Activated CD4-positive, alpha-beta memory T cell treated with anti-CD3 and anti-CD28 coated beads, Interleukin-2, amount 10 ng/mL, durations not matched to agents 7 days and 5 days (primary cell): ENCODE measurements around the gene PDK2. TPM values are rescaled to one million over a fixed set of nuclear protein-coding genes. Genes with fewer than 3 reads are reported as not detected.

Source experiments
- CTCF ChIA-PET: fragments of 350-600 bp; sonication (Branson Sonifier 250); formaldehyde crosslinking; loops from one replicate; lab custom pipeline; 2021; ENCODE audit warnings: antibody characterized with exemption, inconsistent platforms; lab: Charles Lee
- POLR2A ChIA-PET: fragments of 350-600 bp; sonication (Branson Sonifier 250); formaldehyde crosslinking; loops from one replicate; lab custom pipeline; 2021; ENCODE audit warnings: antibody characterized with exemption; lab: Charles Lee
- DNase-seq: peaks from one replicate; pipeline ENCODE4 v3.0.0-alpha.2; 2020
- H3K27ac Mint-ChIP-seq: one replicate; pipeline ENCODE4 v1.8.0; 2021; ENCODE audit warnings: mild to moderate bottlenecking, mixed read lengths
- H3K27me3 Mint-ChIP-seq: one replicate; pipeline ENCODE4 v1.8.0; 2021; ENCODE audit warnings: mixed read lengths
- H3K36me3 Mint-ChIP-seq: one replicate; pipeline ENCODE4 v1.8.0; 2021; ENCODE audit warnings: low read depth, mixed read lengths
- H3K4me1 Mint-ChIP-seq: one replicate; pipeline ENCODE4 v1.8.0; 2021; ENCODE audit warnings: mixed read lengths
- H3K4me3 Mint-ChIP-seq: one replicate; pipeline ENCODE4 v1.8.0; 2021; ENCODE audit warnings: mild to moderate bottlenecking, mixed read lengths
- H3K9me3 Mint-ChIP-seq: one replicate; pipeline ENCODE4 v1.8.0; 2021; ENCODE audit warnings: mixed read lengths
- total RNA-seq, 2 experiments: library from RNA; stranded (reverse); gene quantifications; one replicate each; pipeline ENCODE4 v1.2.3, GENCODE V29; 2021

PDK2 gene
- 10 to 100 TPM; 19.6 to 23.4 TPM for total RNA-seq

DNA sequence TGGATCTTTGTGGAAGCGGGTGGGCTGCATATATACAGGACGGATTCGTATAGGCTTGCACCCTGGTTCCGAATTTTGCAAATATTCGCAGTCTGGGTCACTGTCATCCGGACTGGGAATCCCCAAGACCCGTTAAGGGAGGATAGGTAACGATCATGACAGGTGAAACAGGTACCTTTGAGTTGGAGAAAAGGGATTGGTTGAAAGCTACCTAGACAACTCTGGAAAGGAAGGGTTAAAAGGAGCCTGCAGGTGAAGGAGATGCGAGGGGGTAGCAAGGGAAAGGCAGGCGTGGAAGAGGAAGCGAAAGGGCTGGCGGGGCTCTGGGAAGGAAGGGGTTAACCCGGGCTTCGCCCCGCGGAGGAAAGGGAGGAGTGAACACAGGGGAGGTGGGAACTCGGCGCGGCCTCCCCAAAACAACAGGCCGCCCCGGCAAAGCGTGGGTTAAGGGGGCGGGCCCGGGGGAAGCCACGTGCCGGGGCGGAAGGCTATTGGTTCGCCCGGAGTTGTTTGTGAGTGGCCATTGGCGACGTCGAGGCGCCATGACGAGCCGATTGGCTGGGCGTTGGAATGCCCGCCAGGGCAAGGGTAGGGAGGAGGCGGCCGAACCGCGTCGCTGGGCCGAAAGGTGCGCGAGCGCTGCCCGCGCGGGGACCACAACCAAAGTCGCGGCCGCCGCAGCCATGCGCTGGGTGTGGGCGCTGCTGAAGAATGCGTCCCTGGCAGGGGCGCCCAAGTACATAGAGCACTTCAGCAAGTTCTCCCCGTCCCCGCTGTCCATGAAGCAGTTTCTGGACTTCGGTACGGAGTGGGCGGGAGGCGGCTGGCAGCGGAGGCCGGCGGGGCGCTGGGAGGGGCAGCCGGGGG, at the start of gene PDK2:
PDK2 (plus strand) TSS at position 599 of the 867 bp plus-strand sequence; CDS start at position 684, 85 bp downstream.
- peaks cover 3% of the 10 kb centered on the region for H3K36me3 Mint-ChIP-seq
- H3K4me3 Mint-ChIP-seq: peak within 1 kb of the TSS; percentile 79
- POLR2A ChIA-PET: interaction anchor here (1.0 to 2.4 kb wide), 6 partner anchors 13 to 93 kb away, joined by 3 to 8 read pairs (median 4); partner anchors contain the start of gene ITGA3
- peaks cover 19% of the 10 kb centered on the region for H3K4me1 Mint-ChIP-seq
- peak within 1 kb of the TSS; percentile 76 for H3K27ac Mint-ChIP-seq
- CTCF ChIA-PET: interaction anchor here (0.6 to 4.3 kb wide), 65 partner anchors 9 to 707 kb away, joined by 3 to 48 read pairs (median 4); partner anchors contain the start of genes COL1A1, ITGA3, PPP1R9B and SAMD14
- peak; percentile 98 for DNase-seq
- H3K9me3 Mint-ChIP-seq: no peaks in the 10 kb centered on the region
- H3K27me3 Mint-ChIP-seq: no peaks in the 10 kb centered on the region

- CTCF ChIA-PET: interaction anchor here (1.2 to 1.4 kb wide), 2 partner anchors 9 to 48 kb away, joined by 4 read pairs; no protein-coding TSS in a partner anchor
- no peak overlapping the region for H3K27ac Mint-ChIP-seq
Measured at GRCh38 chr17:50046179-50046578, 49.0 kb upstream of the PDK2 start.

DNA sequence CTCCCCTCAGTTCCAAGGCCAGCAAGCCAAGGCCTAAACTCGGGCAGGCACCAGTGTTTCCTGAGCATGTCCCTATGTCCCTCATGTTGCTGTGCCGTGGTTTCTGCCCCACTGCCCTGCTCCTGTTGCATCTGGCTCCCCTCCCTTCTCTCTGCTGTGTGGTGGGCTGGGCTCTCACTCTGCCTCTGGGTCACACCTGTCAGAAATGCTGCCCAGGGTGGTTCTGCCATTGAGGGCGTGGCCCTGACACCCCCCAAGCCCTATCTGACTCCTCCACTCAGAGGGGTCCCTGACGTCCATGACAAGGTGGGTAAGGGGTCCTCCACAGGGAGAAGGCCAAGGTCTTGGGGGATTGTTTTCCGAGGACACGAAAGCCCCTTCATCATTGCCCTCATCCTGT, 48.5 kb upstream of the PDK2 start:
- POLR2A ChIA-PET: no interaction called here
- Mint-ChIP-seq H3K4me3 (no peak overlapping the region), H3K27ac (no peak overlapping the region), H3K4me1 (peaks cover 32% of the 10 kb centered on the region), H3K9me3 (no peaks in the 10 kb centered on the region), H3K27me3 (peaks cover 9% of the 10 kb centered on the region), H3K36me3 (no peaks in the 10 kb centered on the region)
- CTCF ChIA-PET: interaction anchor here (1.2 to 1.4 kb wide), 2 partner anchors 8 to 48 kb away, joined by 4 read pairs; no protein-coding TSS in a partner anchor
- DNase-seq: no peak

More at GRCh38 chr17:50046179-50046578, 49.0 kb upstream of the PDK2 start:
- Mint-ChIP-seq H3K27me3 (peaks cover 12% of the 10 kb centered on the region), H3K36me3 (no peaks in the 10 kb centered on the region), H3K4me1 (peaks cover 27% of the 10 kb centered on the region), H3K4me3 (no peak overlapping the region), H3K9me3 (no peaks in the 10 kb centered on the region)
- POLR2A ChIA-PET: no interaction called here
- DNase-seq: no peak

DNA sequence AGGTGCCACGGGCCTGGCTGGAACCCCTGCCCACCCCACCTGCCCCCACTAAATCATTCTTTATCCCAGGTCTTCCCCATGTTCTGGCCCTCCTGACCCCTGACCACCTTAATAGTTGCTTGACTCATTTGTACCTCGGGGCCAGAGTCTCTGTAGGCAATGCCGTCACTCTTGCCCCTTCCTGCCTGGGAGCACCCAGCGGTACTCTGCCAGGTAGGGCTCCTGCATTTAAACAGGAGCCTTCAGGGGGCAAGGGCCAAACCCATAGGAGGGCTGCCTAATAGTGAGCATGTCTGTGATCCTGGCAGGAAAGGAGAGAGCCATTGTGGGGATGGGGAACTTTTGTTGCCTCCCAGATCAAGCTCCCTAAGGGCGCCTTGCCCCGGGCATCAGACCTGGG, 48.1 kb upstream of the PDK2 start:
- Mint-ChIP-seq H3K27ac (no peak overlapping the region), H3K27me3 (peaks cover 6% of the 10 kb centered on the region), H3K9me3 (no peaks in the 10 kb centered on the region), H3K36me3 (no peaks in the 10 kb centered on the region), H3K4me1 (peaks cover 36% of the 10 kb centered on the region), H3K4me3 (no peak overlapping the region)
- POLR2A ChIA-PET: no interaction called here
- DNase-seq: no peak
- CTCF ChIA-PET: interaction anchor here (1.5 kb wide), 1 partner anchor 40 kb away, joined by 3 read pairs; no protein-coding TSS in a partner anchor

DNA sequence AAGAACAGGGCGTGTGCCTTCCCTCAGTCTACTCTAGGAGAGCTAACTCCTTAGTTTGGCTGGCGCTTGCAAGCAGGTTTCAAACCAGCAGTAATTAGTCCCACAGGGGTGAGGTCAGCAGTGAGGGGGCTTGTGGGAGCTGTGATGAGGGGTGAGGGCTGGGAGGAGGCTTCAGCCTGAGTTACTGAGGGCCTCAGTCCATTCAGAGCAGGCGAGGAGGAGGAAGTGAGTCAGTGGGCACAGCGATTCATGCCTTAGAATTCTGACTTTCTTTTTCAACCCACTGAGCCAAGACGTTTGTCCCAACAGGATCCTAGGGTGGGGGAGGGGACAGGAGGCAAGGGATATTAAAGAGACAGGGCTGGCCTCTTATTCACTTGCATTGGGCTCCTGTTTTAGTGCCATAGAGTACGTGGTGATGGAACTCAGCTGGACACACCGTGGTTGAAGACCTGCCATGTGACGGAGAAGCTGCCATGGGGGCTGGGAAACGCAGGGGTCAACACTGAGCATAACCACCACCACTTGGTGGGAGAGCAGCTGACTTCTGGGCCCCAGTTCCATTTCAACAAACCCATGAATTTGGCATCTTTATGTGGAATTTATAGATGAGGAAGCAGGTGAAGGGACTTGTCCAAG, 47.5 kb upstream of the PDK2 start:
- POLR2A ChIA-PET: no interaction called here
- Mint-ChIP-seq H3K36me3 (no peaks in the 10 kb centered on the region), H3K4me3 (no peak overlapping the region)

DNA sequence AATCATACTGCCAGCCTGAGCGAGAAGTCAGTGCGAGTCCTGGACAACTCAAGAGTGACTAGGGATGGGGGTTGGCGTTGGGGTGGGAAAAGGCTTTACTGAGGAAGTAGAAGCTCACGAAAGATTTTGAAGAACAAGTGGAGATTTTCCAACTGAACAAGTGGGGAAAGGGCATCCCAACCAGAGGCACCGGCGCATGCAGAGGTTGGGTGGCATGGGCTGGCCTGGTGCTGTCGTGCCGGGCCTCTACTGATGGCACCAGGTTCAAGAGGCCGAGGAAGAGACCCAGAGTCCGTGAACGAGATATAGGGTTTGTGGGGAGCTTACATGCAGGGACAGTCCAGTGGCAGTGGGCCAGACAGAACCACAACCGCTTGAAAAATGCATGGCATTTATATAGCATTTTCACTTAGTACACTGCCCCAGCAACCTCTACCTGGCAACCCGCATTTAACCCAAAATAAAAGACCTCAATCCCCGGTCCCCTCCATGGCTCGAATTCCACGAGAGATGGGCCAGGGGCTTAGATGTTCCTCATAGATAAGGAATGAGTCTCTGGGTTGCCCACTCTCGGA, 46.9 kb upstream of the PDK2 start:
- Mint-ChIP-seq H3K36me3 (no peaks in the 10 kb centered on the region), H3K4me3 (no peak overlapping the region), H3K9me3 (no peaks in the 10 kb centered on the region), H3K4me1 (peaks cover 47% of the 10 kb centered on the region), H3K27me3 (peaks cover 6% of the 10 kb centered on the region), H3K27ac (no peak overlapping the region)
- DNase-seq: no peak
- POLR2A ChIA-PET: no interaction called here
- CTCF ChIA-PET: interaction anchor here (1.5 kb wide), 1 partner anchor 39 kb away, joined by 3 read pairs; no protein-coding TSS in a partner anchor

More for the DNA sequence above, 47.5 kb upstream of the PDK2 start:
- no peak overlapping the region for H3K27ac Mint-ChIP-seq
- peaks cover 6% of the 10 kb centered on the region for H3K27me3 Mint-ChIP-seq
- no peaks in the 10 kb centered on the region for H3K9me3 Mint-ChIP-seq
- no peak for DNase-seq
- peaks cover 41% of the 10 kb centered on the region for H3K4me1 Mint-ChIP-seq
- CTCF ChIA-PET: interaction anchor here (1.5 kb wide), 1 partner anchor 40 kb away, joined by 3 read pairs; no protein-coding TSS in a partner anchor

DNA sequence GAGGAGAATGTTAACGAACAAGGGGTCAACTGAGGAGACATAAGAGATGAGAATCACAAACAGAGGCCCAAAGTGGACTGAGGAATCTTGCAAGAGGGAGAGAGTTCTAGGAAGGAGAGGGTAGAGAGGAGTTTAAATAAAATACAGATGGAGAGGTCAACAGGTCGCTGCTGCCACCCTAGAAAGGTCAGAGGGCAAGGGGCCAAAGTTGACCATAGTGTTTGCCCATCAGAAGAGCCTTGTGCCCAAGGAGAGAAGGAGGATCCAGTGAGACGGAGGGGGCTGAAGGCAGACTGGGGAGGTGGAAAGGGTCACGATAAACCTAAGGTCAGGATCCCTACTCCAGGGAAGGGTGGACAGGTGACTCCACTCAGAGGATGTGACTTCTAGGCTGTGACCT, 46.2 kb upstream of the PDK2 start:
- Mint-ChIP-seq H3K4me1 (peaks cover 47% of the 10 kb centered on the region), H3K9me3 (no peaks in the 10 kb centered on the region), H3K27me3 (peaks cover 5% of the 10 kb centered on the region), H3K27ac (no peak overlapping the region), H3K4me3 (no peak overlapping the region), H3K36me3 (no peaks in the 10 kb centered on the region)
- ChIA-PET POLR2A (no interaction called here), CTCF (no interaction called here)
- no peak for DNase-seq

- POLR2A ChIA-PET: no interaction called here
- Mint-ChIP-seq H3K27ac (no peak overlapping the region), H3K4me3 (no peak overlapping the region), H3K9me3 (no peaks in the 10 kb centered on the region), H3K36me3 (no peaks in the 10 kb centered on the region), H3K27me3 (peaks cover 5% of the 10 kb centered on the region), H3K4me1 (peaks cover 49% of the 10 kb centered on the region)
- no peak for DNase-seq
- CTCF ChIA-PET: no interaction called here
Measured at GRCh38 chr17:50049636-50050035, 45.5 kb upstream of the PDK2 start.

GRCh38 chr17:50050431-50051032, 44.6 kb upstream of the PDK2 start:
- Mint-ChIP-seq H3K9me3 (no peaks in the 10 kb centered on the region), H3K36me3 (no peaks in the 10 kb centered on the region), H3K4me1 (peaks cover 56% of the 10 kb centered on the region), H3K27ac (peak overlapping the region; percentile 83), H3K4me3 (no peak overlapping the region), H3K27me3 (peaks cover 6% of the 10 kb centered on the region)
- POLR2A ChIA-PET: no interaction called here
- CTCF ChIA-PET: no interaction called here
- no peak for DNase-seq

- Mint-ChIP-seq H3K36me3 (no peaks in the 10 kb centered on the region), H3K27me3 (peaks cover 6% of the 10 kb centered on the region), H3K9me3 (no peaks in the 10 kb centered on the region), H3K27ac (peak overlapping the region; percentile 83), H3K4me3 (peak overlapping the region; percentile 8), H3K4me1 (peaks cover 56% of the 10 kb centered on the region)
- ChIA-PET POLR2A (no interaction called here), CTCF (interaction anchor here (0.6 kb wide), 1 partner anchor 671 kb away, joined by 3 read pairs; no protein-coding TSS in a partner anchor)
- DNase-seq: peak; percentile 78
Measured at GRCh38 chr17:50051082-50051576, 44.0 kb upstream of the PDK2 start.

DNA sequence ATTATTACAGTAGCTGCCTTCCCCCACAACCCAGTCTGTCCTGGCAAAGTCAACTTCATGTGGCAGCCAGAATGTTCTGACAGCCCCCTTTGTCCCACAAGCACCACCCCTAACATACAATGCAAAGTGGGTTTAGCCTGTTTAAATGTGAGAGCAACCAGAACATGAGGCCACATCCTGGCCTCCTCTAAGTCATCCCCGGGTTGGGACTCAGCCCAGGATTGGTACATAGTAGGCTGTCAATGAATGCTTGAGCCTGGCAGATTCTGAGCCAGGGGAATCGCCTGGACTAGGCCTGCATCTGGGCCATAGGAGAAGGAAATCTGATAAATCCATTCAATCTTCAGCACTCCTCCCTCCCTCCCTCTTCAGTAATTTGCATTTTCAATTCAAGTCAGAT, 43.5 kb upstream of the PDK2 start:
- peaks cover 58% of the 10 kb centered on the region for H3K4me1 Mint-ChIP-seq
- no peak for DNase-seq
- POLR2A ChIA-PET: no interaction called here
- peak overlapping the region; percentile 8 for H3K4me3 Mint-ChIP-seq
- peaks cover 7% of the 10 kb centered on the region for H3K27me3 Mint-ChIP-seq
- no peaks in the 10 kb centered on the region for H3K36me3 Mint-ChIP-seq
- H3K9me3 Mint-ChIP-seq: no peaks in the 10 kb centered on the region
- H3K27ac Mint-ChIP-seq: peak overlapping the region; percentile 83
- CTCF ChIA-PET: interaction anchor here (0.5 to 1.2 kb wide), 3 partner anchors 42 to 1377 kb away, joined by 3 read pairs; no protein-coding TSS in a partner anchor

DNA sequence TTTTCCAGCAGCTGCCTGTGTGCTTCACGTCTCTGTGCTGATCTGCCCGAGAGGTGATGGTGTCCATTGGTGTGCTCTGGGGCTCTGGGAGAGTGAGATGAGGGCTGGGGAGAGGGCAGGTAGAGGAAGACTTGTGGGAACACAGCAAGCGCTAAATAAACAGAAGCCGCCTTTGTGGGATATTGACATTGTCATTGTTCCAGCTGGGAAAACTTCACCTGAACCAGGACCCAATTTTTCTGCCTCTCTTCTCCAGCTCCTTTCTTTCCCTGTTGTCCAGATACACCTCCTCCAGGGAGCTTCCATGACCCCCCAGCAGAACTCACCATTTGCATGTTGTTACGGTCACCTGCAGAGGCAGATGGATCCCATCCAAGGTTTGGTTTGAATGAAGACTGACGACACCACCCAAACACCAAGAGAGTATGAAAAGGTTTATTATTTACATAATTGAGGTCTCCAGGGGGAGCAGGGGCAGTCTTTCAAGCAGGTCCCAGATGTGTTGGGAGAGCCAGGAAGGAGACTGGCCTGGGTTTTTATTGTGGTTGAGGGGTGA, 42.8 kb upstream of the PDK2 start:
- Mint-ChIP-seq H3K4me3 (no peak overlapping the region), H3K27ac (no peak overlapping the region)
- POLR2A ChIA-PET: no interaction called here

More for the DNA sequence above, 42.8 kb upstream of the PDK2 start:
- no peak for DNase-seq
- Mint-ChIP-seq H3K36me3 (no peaks in the 10 kb centered on the region), H3K9me3 (no peaks in the 10 kb centered on the region), H3K27me3 (peaks cover 7% of the 10 kb centered on the region), H3K4me1 (peaks cover 63% of the 10 kb centered on the region)
- CTCF ChIA-PET: interaction anchor here (0.5 to 1.2 kb wide), 4 partner anchors 41 to 1377 kb away, joined by 3 read pairs; partner anchors contain the start of gene PPP1R9B
